Renal cortex interstitium (tissue), 15 donors: ENCODE data around the gene PVALB. TPM values are rescaled to one million over a fixed set of nuclear protein-coding genes. Genes with fewer than 3 reads are reported as not detected.

Experiments
- DNase-seq, 11 donors: peaks; one replicate each; pipeline ENCODE4 v3.0.0-alpha.2; 2013; ENCODE audit warnings: low read depth in 9 of 11, low spot score in 4 of 11; ENCODE audit errors: extremely low read depth in 1 of 11
- long read RNA-seq, 16 experiments: transcript quantifications; one replicate each; lab custom pipeline, GENCODE V29; 2026
- polyA plus RNA-seq, 3 donors: library from polyadenylated mRNA; unstranded; fragments of 120-200 nt; gene quantifications; one replicate each; pipeline ENCODE4 v1.2.1, GENCODE V29; 2013; ENCODE audit not compliant: insufficient read length in 3 of 3

PVALB gene, protein sequence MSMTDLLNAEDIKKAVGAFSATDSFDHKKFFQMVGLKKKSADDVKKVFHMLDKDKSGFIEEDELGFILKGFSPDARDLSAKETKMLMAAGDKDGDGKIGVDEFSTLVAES
- 1 to 10 TPM; 5.2 to 7.0 (median 5.6) TPM for polyA plus RNA-seq
- long read RNA-seq, donor 1, partial matches to known transcripts, result 0 of 1 reads
- long read RNA-seq, donor 1, other reads (novel, unspliced or antisense), result 0 of 1 reads
- long read RNA-seq, donor 2, partial matches to known transcripts, result 0 of 4 reads
- long read RNA-seq, donor 2, other reads (novel, unspliced or antisense), result 0 of 4 reads
- long read RNA-seq, donor 3, transcript PVALB-204 (4 exons, 569 nt), result major isoform, 10 of 18 reads
- long read RNA-seq, donor 3, partial matches to known transcripts, result 7 of 18 reads
- long read RNA-seq, donor 3, other reads (novel, unspliced or antisense), result 0 of 18 reads
- long read RNA-seq, donor 4, partial matches to known transcripts, result 0 of 1 reads
- long read RNA-seq, donor 4, other reads (novel, unspliced or antisense), result 0 of 1 reads
- long read RNA-seq, donor 5, transcript PVALB-204 (4 exons, 569 nt), result major isoform, 7 of 8 reads
- long read RNA-seq, donor 5, partial matches to known transcripts, result 0 of 8 reads
- long read RNA-seq, donor 5, other reads (novel, unspliced or antisense), result 0 of 8 reads
- long read RNA-seq, donor 6, partial matches to known transcripts, result 0 of 2 reads
- long read RNA-seq, donor 6, other reads (novel, unspliced or antisense), result 0 of 2 reads
- long read RNA-seq, donor 7, transcript PVALB-204 (4 exons, 569 nt), result major isoform, 5 of 11 reads
- long read RNA-seq, donor 7, partial matches to known transcripts, result 6 of 11 reads
- long read RNA-seq, donor 7, other reads (novel, unspliced or antisense), result 0 of 11 reads
- long read RNA-seq, donor 8, transcript PVALB-204 (4 exons, 569 nt), result major isoform, 15 of 25 reads
- long read RNA-seq, donor 8, partial matches to known transcripts, result 9 of 25 reads
- long read RNA-seq, donor 8, other reads (novel, unspliced or antisense), result 0 of 25 reads
- long read RNA-seq, donor 9, transcript PVALB-204 (4 exons, 569 nt), result major isoform, 6 of 7 reads
- long read RNA-seq, donor 9, partial matches to known transcripts, result 0 of 7 reads
- long read RNA-seq, donor 9, other reads (novel, unspliced or antisense), result 0 of 7 reads
- long read RNA-seq, donor 10, transcript PVALB-204 (4 exons, 569 nt), result major isoform, 8 of 16 reads
- long read RNA-seq, donor 10, partial matches to known transcripts, result 7 of 16 reads
- long read RNA-seq, donor 10, other reads (novel, unspliced or antisense), result 0 of 16 reads
- long read RNA-seq, donor 11, partial matches to known transcripts, result 0 of 1 reads
- long read RNA-seq, donor 11, other reads (novel, unspliced or antisense), result 0 of 1 reads
- long read RNA-seq, donor 12, partial matches to known transcripts, result 0 of 2 reads
- long read RNA-seq, donor 12, other reads (novel, unspliced or antisense), result 0 of 2 reads
- long read RNA-seq, donor 13, transcript PVALB-204 (4 exons, 569 nt), result major isoform, 9 of 21 reads
- long read RNA-seq, donor 13, partial matches to known transcripts, result 11 of 21 reads
- long read RNA-seq, donor 13, other reads (novel, unspliced or antisense), result 0 of 21 reads
- long read RNA-seq, donor 14, partial matches to known transcripts, result 0 of 4 reads
- long read RNA-seq, donor 14, other reads (novel, unspliced or antisense), result 0 of 4 reads
- long read RNA-seq, donor 15, result 0 reads
- long read RNA-seq, donor 16, transcript PVALB-204 (4 exons, 569 nt), result major isoform, 18 of 32 reads
- long read RNA-seq, donor 16, partial matches to known transcripts, result 13 of 32 reads
- long read RNA-seq, donor 16, other reads (novel, unspliced or antisense), result 0 of 32 reads

GRCh38 chr22:36816636-36817524, at the start of gene PVALB:
PVALB (minus strand) TSS chr22:36817035; CDS start chr22:36817005, 30 bp downstream.
- DNase-seq, result peak in 5 of 11 donors; percentile 45 to 70 (median 52)

DNA sequence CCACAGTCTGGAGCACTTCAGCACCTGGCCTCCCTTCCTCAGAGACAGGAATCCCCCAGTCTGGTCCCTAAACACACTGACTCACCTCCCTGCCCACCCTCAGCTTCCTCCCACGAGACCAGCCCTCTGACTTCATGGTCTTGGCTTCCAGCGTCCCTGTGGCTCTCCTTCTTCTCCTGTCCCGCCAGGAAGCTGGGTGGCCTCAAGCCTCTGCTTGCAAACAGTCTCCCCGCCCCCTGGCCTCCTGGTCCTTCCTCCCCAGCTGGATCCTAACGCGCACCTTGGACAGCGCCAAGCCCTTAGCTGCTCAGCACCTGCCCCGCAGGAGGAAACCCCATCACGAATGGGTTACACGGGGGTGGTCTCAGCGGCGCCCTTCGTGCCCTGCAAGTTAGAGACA, 48.5 kb upstream of the PVALB start:
- peak in 2 of 11 donors; percentile 21 to 31 for DNase-seq

- DNase-seq, result no peak
These were observed 47.8 kb upstream of the PVALB start for GRCh38 chr22:36864454-36865215.

GRCh38 chr22:36863979-36864378, 47.1 kb upstream of the PVALB start:
- no peak for DNase-seq

GRCh38 chr22:36863281-36863680, 46.4 kb upstream of the PVALB start:
- DNase-seq, result no peak

DNA sequence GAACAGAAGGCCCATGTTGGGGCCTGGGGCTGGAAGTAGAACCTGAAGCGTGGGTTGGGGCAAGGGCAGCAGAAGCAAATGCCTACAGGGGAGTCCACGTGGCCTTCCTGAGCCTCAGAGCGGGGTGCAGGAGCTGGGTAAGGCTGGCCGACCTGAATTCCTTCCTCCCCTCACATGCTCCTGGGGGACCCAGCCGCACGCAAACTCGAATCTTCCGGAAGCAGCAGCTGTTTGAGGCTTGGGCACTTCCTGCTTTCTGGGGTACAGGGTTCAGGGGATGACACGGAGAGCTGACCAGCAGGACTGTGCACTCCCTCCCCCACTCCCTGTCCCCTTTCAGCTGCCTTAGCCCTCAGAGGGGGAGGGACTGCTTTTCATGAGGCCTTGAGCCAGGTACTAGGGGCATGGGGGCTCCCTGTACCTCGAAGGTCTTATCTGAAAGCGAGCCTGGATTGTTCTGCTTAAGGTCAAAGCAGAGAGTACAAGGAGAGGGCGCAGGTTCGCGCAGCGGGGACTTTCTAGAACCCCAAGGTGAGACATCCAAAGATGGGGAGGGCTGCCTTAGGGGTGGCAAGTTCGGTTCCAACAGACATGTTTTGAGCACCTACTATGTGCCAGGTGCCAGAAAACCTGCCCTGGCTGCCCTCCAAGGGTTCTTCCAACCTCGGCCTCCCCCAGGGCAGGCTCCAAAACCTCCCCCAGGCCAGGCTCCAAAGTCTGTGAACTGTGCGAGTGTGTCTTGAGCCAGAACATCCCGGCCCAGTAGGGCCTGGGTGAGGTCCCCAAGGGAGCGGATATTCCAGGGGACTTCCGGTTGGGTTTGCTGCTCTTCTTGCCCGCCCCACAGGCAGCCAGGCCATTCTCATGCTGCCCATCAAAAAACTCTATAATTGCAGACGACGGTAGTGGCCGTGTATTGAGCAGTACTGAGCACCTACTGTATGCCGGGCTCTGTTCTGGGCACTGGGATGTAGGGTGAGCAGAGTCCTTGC, 45.7 kb upstream of the PVALB start:
- DNase-seq, result no peak

- DNase-seq, result no peak
These were observed 44.2 kb upstream of the PVALB start, which contains the start of gene NCF4 for GRCh38 chr22:36860821-36861659. NCF4 (plus strand) TSS chr22:36861006; CDS start chr22:36861172, 166 bp downstream.

GRCh38 chr22:36860438-36860820, 43.6 kb upstream of the PVALB start:
- no peak for DNase-seq

- DNase-seq, result no peak
These were observed 43.2 kb upstream of the PVALB start for GRCh38 chr22:36860017-36860416.

GRCh38 chr22:36858966-36859365, 42.1 kb upstream of the PVALB start:
- DNase-seq, result no peak

DNA sequence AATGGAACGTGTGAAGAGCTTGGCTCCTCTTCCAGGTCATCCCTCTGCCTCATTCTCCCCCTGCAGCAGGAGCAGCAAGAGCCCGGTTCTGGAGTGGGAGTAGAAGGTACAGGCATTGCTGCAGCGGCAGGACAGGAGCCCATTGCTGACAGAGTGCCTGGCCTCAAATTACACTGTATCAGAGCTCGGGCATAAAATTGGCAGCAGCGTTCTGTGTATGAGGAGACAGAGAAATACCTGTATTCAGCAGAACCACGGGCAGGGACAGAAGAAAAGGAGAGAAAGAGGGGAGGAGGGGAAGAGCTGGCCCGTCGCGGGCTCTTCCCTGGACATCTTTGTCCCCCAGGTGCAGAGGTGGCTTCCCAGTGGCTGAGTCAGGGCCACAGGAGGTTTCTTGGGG, 41.3 kb upstream of the PVALB start:
- no peak for DNase-seq

DNA sequence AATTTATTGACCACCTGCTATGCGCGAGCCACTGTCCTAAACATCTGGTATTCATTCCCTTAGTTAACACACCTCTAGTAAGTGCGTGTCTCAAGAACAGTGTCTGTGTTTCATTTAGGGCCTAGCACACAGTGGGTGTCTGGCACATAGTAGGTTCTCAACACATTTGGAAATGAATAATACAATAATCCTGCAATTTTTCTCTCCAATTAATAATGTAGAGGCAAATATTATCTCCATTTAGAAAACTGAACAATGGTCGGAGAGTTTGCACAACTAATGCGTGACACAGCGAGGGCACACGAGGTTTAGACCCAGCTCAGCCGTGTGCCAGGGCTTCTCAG, 39.9 kb upstream of the PVALB start:
- DNase-seq, result no peak

DNA sequence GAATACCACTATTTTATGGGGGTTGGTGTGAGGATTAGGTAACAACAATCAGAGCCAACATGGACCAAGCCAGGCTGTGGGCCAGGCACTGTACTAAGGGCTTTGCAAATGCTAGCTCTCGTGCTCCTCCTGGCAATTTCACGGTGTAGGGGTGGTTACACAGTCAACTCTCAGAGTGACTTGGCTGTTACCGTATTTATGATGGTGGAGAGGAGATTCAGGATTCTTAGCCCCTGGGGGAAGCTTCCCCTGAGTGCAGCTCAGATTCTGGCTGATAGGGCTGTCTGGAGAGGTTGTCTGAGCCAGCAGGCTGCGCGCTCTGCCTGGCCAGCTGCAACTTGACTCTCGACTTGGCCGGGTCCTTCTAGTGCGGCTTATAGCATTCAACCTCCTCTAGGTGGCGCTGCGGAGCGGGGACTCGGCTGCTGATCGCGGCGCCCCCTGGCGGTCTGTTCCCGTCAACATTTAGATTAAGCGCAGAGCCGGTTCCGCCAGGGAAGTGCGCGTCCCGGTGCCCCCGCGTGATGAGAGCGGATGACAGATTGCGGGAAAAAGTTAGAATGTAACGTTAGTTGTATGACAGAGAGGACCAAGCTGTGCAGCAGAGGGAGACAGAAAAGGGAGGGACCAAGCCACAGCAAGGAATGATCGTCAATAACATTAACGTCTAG, 39.4 kb upstream of the PVALB start:
- DNase-seq, result peak; percentile 52 to 88 (median 83)

GRCh38 chr22:36855478-36855877, 38.6 kb upstream of the PVALB start:
- DNase-seq, result no peak
